ENCODE data around the gene FOXK1. TPM values are rescaled to one million over a fixed set of nuclear protein-coding genes. Genes with fewer than 3 reads are reported as not detected.
"Not testable (repeated sequence)": the region's sequence is repeated elsewhere in the genome, so short reads cannot be mapped to it uniquely, and the experiment has no call there.

FOXK1 gene
- total RNA-seq, 2 donors from 2014 or later: 36.9 to 43.4 TPM

- Histone ChIP-seq H3K4me3 (ENCODE audit: low read length) (peak overlapping the region; percentile 90), H3K27ac (ENCODE audit: low read depth, low read length) (peak overlapping the region; percentile 75), H3K36me3 (ENCODE audit: control insufficient read depth, insufficient read depth, low read length) (no peaks in the 10 kb centered on the region), H3K9ac (ENCODE audit: extremely low read depth, low read length, poor library complexity, severe bottlenecking) (peak overlapping the region; percentile 68), H3K27me3 (ENCODE audit: control insufficient read depth, insufficient read depth, low read length, poor library complexity, severe bottlenecking) (no peaks in the 10 kb centered on the region), H3K4me1 (ENCODE audit: control insufficient read depth, insufficient read depth, low read length) (no peaks in the 10 kb centered on the region), H3K9me3 (ENCODE audit: control insufficient read depth, low read length) (no peaks in the 10 kb centered on the region)
- peaks cover 3% of the 10 kb centered on the region for H3K36me3 Mint-ChIP-seq (ENCODE audit: low read depth)
- H3K9me3 Mint-ChIP-seq: peaks cover 12% of the 10 kb centered on the region
- WGBS, 2 experiments (ENCODE audit: insufficient coverage in 1 of 2, insufficient read length in 1 of 2): 0 to 1% methylated on average over 30 to 103 of the region's 103 CpGs
- peak overlapping the region; percentile 65 for H3K4me3 Mint-ChIP-seq
- peak; percentile 97 for DNase-seq
- H3K27me3 Mint-ChIP-seq (ENCODE audit: insufficient read depth): peaks cover 25% of the 10 kb centered on the region
- TF ChIP-seq CTCF (conservative IDR thresholded peaks at IDR 0.05): peak; percentile 63
- no peaks in the 10 kb centered on the region for H3K4me1 Mint-ChIP-seq
- peak overlapping the region; percentile 76 for H3K27ac Mint-ChIP-seq
Observed at GRCh38 chr7:4641667-4642467, 40.2 kb upstream of the FOXK1 start.

GRCh38 chr7:4642468-4643203, 39.5 kb upstream of the FOXK1 start:
- Mint-ChIP-seq H3K27me3 (ENCODE audit: insufficient read depth) (peaks cover 30% of the 10 kb centered on the region), H3K9me3 (peaks cover 12% of the 10 kb centered on the region), H3K4me1 (no peaks in the 10 kb centered on the region), H3K36me3 (ENCODE audit: low read depth) (peaks cover 3% of the 10 kb centered on the region), H3K4me3 (peak overlapping the region; percentile 65), H3K27ac (peak overlapping the region; percentile 76)
- Histone ChIP-seq H3K4me3 (ENCODE audit: low read length) (peak overlapping the region; percentile 90), H3K27ac (ENCODE audit: low read depth, low read length) (no peak overlapping the region), H3K4me1 (ENCODE audit: control insufficient read depth, insufficient read depth, low read length) (no peaks in the 10 kb centered on the region), H3K9me3 (ENCODE audit: control insufficient read depth, low read length) (no peaks in the 10 kb centered on the region), H3K27me3 (ENCODE audit: control insufficient read depth, insufficient read depth, low read length, poor library complexity, severe bottlenecking) (no peaks in the 10 kb centered on the region), H3K36me3 (ENCODE audit: control insufficient read depth, insufficient read depth, low read length) (no peaks in the 10 kb centered on the region), H3K9ac (ENCODE audit: extremely low read depth, low read length, poor library complexity, severe bottlenecking) (peak overlapping the region; percentile 68)
- TF ChIP-seq CTCF (conservative IDR thresholded peaks at IDR 0.05): no peak
- WGBS, 2 experiments (ENCODE audit: insufficient coverage in 1 of 2, insufficient read length in 1 of 2): 72 to 74% methylated on average over 19 to 20 of the region's 20 CpGs
- DNase-seq: no peak

- peaks cover 30% of the 10 kb centered on the region for H3K27me3 Mint-ChIP-seq (ENCODE audit: insufficient read depth)
- H3K4me1 ChIP-seq (ENCODE audit: control insufficient read depth, insufficient read depth, low read length); H3K4me1 Mint-ChIP-seq; H3K9me3 ChIP-seq (ENCODE audit: control insufficient read depth, low read length); H3K36me3 Mint-ChIP-seq (ENCODE audit: low read depth); H3K27ac ChIP-seq (ENCODE audit: low read depth, low read length); H3K27me3 ChIP-seq (ENCODE audit: control insufficient read depth, insufficient read depth, low read length, poor library complexity, severe bottlenecking); DNase-seq; H3K4me3 Mint-ChIP-seq; H3K36me3 ChIP-seq (ENCODE audit: control insufficient read depth, insufficient read depth, low read length); H3K9ac ChIP-seq (ENCODE audit: extremely low read depth, low read length, poor library complexity, severe bottlenecking); H3K27ac Mint-ChIP-seq: not testable (repeated sequence)
- peak overlapping the region; percentile 90 for H3K4me3 ChIP-seq (ENCODE audit: low read length)
- WGBS, 2 experiments (ENCODE audit: insufficient coverage in 1 of 2, insufficient read length in 1 of 2): 96 to 97% methylated on average over 4 to 5 of the region's 5 CpGs
- peaks cover 12% of the 10 kb centered on the region for H3K9me3 Mint-ChIP-seq
Observed at GRCh38 chr7:4643204-4643471, 39.0 kb upstream of the FOXK1 start.

Data from endodermal cell (in vitro differentiated cells).